Activated CD4-positive, alpha-beta T cell treated with anti-CD3 and anti-CD28 coated beads for 1 hour (primary cell): ENCODE measurements around the gene PZP.
"Not testable (repeated sequence)": the region's sequence is repeated elsewhere in the genome, so short reads cannot be mapped to it uniquely, and the experiment has no call there.

Experiments
- DNase-seq: peaks from one replicate; pipeline ENCODE4 v3.0.0-alpha.2; 2020

PZP gene

GRCh38 chr12:9179781-9180180 lies 28.4 kb downstream of the PZP start:
- DNase-seq = no peak

- no peak for DNase-seq
These were observed 38.1 kb downstream of the PZP start for GRCh38 chr12:9169979-9170634.

- DNase-seq = not testable (repeated sequence)
These were observed 40.9 kb downstream of the PZP start for GRCh38 chr12:9167345-9167744.

- DNase-seq = no peak
These were observed 44.8 kb downstream of the PZP start for GRCh38 chr12:9163392-9163791.

- DNase-seq = no peak
These were observed 52.1 kb downstream of the PZP start for GRCh38 chr12:9156119-9156518.

GRCh38 chr12:9149372-9149771 lies 58.8 kb downstream of the PZP start:
- no peak for DNase-seq

GRCh38 chr12:9148926-9149325 lies 59.3 kb downstream of the PZP start:
- DNase-seq = no peak

- DNase-seq = no peak
These were observed 60.7 kb downstream of the PZP start for GRCh38 chr12:9147461-9147860.

GRCh38 chr12:9144730-9145106 lies 63.5 kb downstream of the PZP start:
- no peak for DNase-seq

- DNase-seq = no peak
These were observed 64.1 kb downstream of the PZP start for GRCh38 chr12:9143929-9144729.

- no peak for DNase-seq
These were observed 65.1 kb downstream of the PZP start for GRCh38 chr12:9143137-9143536.

GRCh38 chr12:9139588-9140290 lies 68.5 kb downstream of the PZP start:
- not testable (repeated sequence) for DNase-seq

GRCh38 chr12:9135903-9136310 lies 72.3 kb downstream of the PZP start:
- DNase-seq = no peak

GRCh38 chr12:9134981-9135628 lies 73.1 kb downstream of the PZP start:
- DNase-seq = no peak

- DNase-seq = no peak
These were observed 74.8 kb downstream of the PZP start for GRCh38 chr12:9133216-9133916.

GRCh38 chr12:9132008-9132535 lies 76.1 kb downstream of the PZP start:
- no peak for DNase-seq

GRCh38 chr12:9130244-9130643 lies 78.0 kb downstream of the PZP start:
- DNase-seq = no peak

- DNase-seq = no peak
These were observed 80.1 kb downstream of the PZP start for GRCh38 chr12:9127936-9128663.

GRCh38 chr12:9127484-9127883 lies 80.7 kb downstream of the PZP start:
- DNase-seq = no peak

- no peak for DNase-seq
These were observed 83.7 kb downstream of the PZP start for GRCh38 chr12:9124383-9125031.

GRCh38 chr12:9123781-9124382 lies 84.3 kb downstream of the PZP start:
- DNase-seq = no peak
